DND-41 (cell line): ENCODE data around the gene FBLN1.

Source experiments
- EZH2 ChIP-seq: IDR thresholded peaks from 3 replicates; pipeline ENCODE4 v1.6.1; 2012; ENCODE audit warnings: borderline replicate concordance, low read depth, mild to moderate bottlenecking, moderate library complexity, low read length, inconsistent platforms; ENCODE audit not compliant: severe bottlenecking
- TF ChIP-seq, protein P1 (sequence below): IDR thresholded peaks from 2 replicates; pipeline ENCODE4 v1.5.1; 2012; ENCODE audit warnings: borderline replicate concordance, low read length, moderate library complexity, mild to moderate bottlenecking; ENCODE audit not compliant: poor library complexity, severe bottlenecking; ENCODE audit errors: extremely low read depth

DNA sequence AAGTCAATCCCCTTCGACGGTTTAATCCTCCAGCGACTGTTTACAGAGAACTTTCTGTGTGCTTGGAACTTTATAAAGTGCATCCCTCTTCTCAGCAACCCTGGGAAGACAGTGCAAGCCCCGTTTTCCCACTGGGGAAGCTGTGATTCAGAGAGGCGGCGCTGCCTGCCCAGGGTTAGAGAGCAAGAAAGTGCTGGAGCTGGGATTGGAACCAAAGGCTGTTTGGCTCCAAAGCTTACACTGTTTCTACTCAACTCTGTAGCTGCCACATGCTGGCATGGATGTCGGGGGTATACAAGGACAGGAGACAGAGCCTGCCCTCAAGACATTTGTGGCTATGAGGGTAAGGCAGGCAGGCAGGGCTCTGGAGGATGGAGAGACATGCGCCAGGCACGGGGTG lies 13.0 kb downstream of the FBLN1 start:
- TF ChIP-seq, protein P1, sequence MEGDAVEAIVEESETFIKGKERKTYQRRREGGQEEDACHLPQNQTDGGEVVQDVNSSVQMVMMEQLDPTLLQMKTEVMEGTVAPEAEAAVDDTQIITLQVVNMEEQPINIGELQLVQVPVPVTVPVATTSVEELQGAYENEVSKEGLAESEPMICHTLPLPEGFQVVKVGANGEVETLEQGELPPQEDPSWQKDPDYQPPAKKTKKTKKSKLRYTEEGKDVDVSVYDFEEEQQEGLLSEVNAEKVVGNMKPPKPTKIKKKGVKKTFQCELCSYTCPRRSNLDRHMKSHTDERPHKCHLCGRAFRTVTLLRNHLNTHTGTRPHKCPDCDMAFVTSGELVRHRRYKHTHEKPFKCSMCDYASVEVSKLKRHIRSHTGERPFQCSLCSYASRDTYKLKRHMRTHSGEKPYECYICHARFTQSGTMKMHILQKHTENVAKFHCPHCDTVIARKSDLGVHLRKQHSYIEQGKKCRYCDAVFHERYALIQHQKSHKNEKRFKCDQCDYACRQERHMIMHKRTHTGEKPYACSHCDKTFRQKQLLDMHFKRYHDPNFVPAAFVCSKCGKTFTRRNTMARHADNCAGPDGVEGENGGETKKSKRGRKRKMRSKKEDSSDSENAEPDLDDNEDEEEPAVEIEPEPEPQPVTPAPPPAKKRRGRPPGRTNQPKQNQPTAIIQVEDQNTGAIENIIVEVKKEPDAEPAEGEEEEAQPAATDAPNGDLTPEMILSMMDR, result no peak
- TF ChIP-seq EZH2, result no peak
